VCaP (cell line): ENCODE results near the gene ATRX.
A peak's percentile ranks its signal among the peaks of the same experiment; 100 is the strongest.
"Not testable (repeated sequence)": the region's sequence is repeated elsewhere in the genome, so short reads cannot be mapped to it uniquely, and the experiment has no call there.

ENCODE experiments used
- H3K27ac ChIP-seq: fragments of 450-650 bp; 2 replicates; pipeline ENCODE4 v1.5.1; 2017
- TF ChIP-seq, protein P1 (sequence below): fragments of 450-650 bp; conservative IDR thresholded peaks from 2 replicates; pipeline ENCODE4 v1.5.1; 2017; ENCODE audit warnings: mild to moderate bottlenecking, moderate library complexity

The ATRX gene, protein sequence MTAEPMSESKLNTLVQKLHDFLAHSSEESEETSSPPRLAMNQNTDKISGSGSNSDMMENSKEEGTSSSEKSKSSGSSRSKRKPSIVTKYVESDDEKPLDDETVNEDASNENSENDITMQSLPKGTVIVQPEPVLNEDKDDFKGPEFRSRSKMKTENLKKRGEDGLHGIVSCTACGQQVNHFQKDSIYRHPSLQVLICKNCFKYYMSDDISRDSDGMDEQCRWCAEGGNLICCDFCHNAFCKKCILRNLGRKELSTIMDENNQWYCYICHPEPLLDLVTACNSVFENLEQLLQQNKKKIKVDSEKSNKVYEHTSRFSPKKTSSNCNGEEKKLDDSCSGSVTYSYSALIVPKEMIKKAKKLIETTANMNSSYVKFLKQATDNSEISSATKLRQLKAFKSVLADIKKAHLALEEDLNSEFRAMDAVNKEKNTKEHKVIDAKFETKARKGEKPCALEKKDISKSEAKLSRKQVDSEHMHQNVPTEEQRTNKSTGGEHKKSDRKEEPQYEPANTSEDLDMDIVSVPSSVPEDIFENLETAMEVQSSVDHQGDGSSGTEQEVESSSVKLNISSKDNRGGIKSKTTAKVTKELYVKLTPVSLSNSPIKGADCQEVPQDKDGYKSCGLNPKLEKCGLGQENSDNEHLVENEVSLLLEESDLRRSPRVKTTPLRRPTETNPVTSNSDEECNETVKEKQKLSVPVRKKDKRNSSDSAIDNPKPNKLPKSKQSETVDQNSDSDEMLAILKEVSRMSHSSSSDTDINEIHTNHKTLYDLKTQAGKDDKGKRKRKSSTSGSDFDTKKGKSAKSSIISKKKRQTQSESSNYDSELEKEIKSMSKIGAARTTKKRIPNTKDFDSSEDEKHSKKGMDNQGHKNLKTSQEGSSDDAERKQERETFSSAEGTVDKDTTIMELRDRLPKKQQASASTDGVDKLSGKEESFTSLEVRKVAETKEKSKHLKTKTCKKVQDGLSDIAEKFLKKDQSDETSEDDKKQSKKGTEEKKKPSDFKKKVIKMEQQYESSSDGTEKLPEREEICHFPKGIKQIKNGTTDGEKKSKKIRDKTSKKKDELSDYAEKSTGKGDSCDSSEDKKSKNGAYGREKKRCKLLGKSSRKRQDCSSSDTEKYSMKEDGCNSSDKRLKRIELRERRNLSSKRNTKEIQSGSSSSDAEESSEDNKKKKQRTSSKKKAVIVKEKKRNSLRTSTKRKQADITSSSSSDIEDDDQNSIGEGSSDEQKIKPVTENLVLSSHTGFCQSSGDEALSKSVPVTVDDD (N-terminal part only)

DNA sequence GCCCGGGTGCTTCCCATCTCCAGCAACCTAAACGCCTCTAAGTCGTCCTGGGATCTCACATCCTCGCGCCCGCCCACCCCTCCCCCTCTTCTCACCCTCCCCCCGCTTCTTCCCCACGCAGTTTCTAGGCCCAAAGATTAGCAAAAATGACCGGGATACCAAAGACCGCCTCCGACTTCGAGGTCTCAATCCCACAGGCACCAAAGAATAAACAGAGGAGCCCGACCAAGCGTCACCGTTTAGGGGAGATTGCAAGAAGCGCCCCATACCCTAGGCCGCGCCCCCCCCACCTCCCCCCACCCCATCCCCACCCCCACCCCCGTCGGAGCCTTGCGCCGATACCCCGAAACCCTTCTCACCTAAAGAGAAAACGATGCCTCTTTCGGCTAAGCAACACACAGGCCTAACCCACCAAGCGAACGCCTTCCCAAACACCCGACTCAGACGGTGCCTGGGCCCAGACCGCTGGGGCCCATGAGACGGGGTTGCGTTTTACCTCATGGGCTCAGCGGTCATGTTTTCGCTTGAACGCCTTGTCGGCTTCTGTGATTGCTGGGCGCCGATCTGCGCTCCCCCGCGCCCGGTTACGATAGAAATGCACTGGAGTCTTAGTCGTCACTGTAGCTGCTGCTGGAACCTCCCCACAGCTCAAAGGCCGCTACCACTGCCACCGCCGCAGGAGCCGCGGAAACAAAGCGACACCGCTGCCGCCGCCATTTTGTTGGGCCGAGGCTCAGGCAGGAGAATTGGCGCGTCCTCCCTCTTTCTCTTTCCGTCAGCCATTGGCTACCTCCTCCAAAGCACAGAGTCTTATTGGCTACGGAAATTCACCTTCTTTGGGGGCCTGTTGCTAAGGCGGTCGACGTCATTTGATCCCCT is at the start of gene ATRX:
ATRX (minus strand) TSS at position 731 of the 879 bp plus-strand sequence; CDS start at position 516, 215 bp downstream.
- TF ChIP-seq, protein P1, sequence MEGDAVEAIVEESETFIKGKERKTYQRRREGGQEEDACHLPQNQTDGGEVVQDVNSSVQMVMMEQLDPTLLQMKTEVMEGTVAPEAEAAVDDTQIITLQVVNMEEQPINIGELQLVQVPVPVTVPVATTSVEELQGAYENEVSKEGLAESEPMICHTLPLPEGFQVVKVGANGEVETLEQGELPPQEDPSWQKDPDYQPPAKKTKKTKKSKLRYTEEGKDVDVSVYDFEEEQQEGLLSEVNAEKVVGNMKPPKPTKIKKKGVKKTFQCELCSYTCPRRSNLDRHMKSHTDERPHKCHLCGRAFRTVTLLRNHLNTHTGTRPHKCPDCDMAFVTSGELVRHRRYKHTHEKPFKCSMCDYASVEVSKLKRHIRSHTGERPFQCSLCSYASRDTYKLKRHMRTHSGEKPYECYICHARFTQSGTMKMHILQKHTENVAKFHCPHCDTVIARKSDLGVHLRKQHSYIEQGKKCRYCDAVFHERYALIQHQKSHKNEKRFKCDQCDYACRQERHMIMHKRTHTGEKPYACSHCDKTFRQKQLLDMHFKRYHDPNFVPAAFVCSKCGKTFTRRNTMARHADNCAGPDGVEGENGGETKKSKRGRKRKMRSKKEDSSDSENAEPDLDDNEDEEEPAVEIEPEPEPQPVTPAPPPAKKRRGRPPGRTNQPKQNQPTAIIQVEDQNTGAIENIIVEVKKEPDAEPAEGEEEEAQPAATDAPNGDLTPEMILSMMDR: no peak
- peak within 1 kb of the TSS; percentile 88 for H3K27ac ChIP-seq

DNA sequence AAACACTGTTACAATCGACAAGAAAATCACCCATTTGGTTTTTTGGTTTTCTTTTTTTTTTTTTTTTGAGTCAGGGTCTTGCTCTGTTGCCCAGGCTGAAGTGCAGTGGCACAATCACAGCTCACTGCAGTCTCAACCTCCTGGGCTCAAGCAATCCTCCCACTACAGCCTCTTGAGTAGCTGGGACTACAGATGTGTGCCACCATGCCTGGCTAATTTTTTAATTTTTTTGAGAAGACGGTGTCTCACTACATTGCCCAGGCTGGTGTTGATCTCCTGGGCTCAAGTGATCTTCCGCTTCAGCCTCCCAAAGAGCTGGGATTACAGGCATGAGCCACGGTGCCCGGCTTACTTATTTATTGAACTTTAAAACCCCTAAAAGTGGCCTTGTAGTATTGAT is 45.5 kb upstream of the ATRX start:
- not testable (repeated sequence) for H3K27ac ChIP-seq

DNA sequence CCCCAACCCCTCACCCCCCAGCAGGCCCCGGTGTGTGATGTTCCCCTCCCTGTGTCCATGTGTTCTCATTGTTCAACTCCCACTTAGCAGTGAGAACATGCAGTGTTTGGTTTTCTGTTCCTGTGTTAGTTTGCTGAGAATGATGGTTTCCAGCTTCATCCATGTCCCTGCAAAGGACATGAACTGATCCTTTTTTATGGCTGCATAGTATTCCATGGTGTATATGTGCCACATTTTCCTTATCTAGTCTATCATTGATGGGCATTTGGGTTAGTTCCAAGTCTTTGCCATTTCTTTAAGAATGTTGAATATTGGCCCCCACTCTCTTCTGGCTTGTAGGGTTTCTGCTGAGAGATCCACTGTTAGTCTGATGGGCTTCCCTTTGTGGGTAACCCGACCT is 36.0 kb upstream of the ATRX start:
- not testable (repeated sequence) for H3K27ac ChIP-seq

DNA sequence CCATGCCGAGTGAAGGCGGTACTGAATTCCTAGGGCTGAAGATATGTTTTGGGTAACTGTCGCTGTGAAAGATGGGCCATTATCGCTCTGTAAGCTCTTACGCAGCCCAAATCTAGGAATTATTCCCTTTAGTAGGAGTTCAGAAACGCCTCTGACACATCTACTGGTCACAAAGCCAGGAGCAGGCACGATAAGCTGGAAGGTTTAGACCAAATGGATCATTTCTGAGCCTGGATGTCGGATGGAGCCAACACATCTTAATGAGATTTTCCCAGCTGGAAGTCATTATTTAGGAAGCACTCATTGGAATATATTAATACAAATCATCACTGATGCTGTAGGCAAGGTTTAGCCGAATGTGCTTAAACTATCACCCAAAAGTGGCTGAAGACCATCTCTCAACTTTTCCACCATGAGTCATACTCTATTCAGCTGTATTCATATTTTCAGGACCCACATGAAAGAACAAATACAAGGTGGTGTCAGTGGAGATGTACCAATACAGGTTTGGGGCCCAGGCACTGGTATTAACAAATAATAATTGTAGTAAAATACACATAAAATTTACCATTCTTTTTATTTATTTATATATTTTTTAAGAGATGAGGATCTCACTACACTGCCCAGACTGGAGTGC is 34.2 kb upstream of the ATRX start:
- H3K27ac ChIP-seq: no peak overlapping the region
- TF ChIP-seq, protein P1: no peak

DNA sequence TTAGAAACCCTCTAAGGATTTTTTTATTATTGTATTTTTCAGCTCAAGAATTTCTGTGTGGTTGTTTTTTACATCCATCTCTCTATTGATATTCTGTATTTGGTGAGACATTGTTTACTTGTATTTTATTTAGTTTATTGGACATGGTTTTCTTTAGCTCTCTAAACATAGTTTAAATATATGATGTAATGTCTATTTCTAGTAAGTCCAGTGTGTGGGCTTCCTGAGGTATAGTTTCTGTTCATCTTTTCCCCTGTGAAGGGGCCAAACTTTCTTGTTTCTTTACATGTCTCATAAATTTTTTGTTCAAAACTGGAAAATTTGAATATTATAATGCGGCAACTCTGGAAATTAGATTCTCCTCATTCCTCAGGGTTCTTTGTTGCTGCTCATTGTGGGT is 28.2 kb upstream of the ATRX start:
- no peak overlapping the region for H3K27ac ChIP-seq
- TF ChIP-seq, protein P1: no peak

DNA sequence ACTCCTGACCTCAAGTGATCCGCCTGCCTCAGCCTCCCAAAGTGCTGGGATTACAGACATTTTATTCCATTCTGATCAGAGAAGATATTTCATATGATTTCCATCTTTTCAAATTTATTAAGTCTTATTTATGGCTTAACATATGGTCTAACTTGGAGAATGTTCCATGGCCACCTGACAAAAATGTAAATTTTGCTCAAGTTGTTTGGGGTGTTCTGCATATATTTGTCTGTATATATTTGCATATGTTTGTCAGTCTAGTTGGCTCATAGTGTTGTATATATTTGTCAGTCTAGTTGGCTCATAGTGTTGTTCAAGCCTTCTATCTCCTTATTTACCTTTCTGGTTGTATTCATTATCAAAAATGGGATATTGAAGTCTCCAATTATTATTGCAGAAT is 16.2 kb upstream of the ATRX start:
- H3K27ac ChIP-seq: no peak overlapping the region
- TF ChIP-seq, protein P1: no peak

DNA sequence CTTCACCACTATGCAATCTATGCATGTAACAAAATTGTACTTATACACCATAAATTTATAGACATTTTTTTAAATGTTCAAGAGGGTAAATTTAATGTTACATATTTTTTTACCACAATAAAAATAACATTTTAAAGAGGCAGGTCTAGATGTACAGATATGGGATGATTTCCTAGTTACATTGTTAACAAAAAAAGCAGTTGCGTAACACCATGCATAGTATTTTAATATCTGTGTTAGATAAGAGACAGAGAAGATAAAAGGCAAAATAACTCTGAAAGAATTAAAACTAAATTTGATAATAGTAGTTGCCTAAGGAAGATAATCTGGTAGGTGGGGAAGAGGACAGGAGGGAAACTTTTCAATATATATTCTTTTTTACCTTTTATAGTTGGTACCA is 9.1 kb upstream of the ATRX start:
- TF ChIP-seq, protein P1: no peak
- no peak overlapping the region for H3K27ac ChIP-seq
